Epithelial cell of esophagus (primary cell): ENCODE results near the gene WHAMM.
A peak's percentile ranks its signal among the peaks of the same experiment; 100 is the strongest.

Experiments
- DNase-seq: peaks from one replicate; pipeline ENCODE4 v3.0.0; 2010; ENCODE audit warnings: low read depth
- H3K4me3 ChIP-seq: 2 replicates; pipeline ENCODE4 v1.5.1; 2011; ENCODE audit warnings: mild to moderate bottlenecking, low read length, control low read depth
- TF ChIP-seq, protein P1 (sequence below): IDR thresholded peaks from 2 replicates; pipeline ENCODE4 v1.5.1; 2011; ENCODE audit warnings: low read depth, mild to moderate bottlenecking, low read length, control low read depth, inconsistent platforms; ENCODE audit not compliant: insufficient read depth; ENCODE audit errors: missing control alignments

The WHAMM gene

GRCh38 chr15:82838096-82838735 is 28.8 kb downstream of the WHAMM start:
- TF ChIP-seq, protein P1, sequence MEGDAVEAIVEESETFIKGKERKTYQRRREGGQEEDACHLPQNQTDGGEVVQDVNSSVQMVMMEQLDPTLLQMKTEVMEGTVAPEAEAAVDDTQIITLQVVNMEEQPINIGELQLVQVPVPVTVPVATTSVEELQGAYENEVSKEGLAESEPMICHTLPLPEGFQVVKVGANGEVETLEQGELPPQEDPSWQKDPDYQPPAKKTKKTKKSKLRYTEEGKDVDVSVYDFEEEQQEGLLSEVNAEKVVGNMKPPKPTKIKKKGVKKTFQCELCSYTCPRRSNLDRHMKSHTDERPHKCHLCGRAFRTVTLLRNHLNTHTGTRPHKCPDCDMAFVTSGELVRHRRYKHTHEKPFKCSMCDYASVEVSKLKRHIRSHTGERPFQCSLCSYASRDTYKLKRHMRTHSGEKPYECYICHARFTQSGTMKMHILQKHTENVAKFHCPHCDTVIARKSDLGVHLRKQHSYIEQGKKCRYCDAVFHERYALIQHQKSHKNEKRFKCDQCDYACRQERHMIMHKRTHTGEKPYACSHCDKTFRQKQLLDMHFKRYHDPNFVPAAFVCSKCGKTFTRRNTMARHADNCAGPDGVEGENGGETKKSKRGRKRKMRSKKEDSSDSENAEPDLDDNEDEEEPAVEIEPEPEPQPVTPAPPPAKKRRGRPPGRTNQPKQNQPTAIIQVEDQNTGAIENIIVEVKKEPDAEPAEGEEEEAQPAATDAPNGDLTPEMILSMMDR, result no peak

GRCh38 chr15:82839136-82839535 is 29.7 kb downstream of the WHAMM start:
- no peak for DNase-seq
- H3K4me3 ChIP-seq, result no peak overlapping the region
- TF ChIP-seq, protein P1, result no peak

More at GRCh38 chr15:82838096-82838735, 28.8 kb downstream of the WHAMM start:
- DNase-seq, result no peak
- H3K4me3 ChIP-seq, result no peak overlapping the region

DNA sequence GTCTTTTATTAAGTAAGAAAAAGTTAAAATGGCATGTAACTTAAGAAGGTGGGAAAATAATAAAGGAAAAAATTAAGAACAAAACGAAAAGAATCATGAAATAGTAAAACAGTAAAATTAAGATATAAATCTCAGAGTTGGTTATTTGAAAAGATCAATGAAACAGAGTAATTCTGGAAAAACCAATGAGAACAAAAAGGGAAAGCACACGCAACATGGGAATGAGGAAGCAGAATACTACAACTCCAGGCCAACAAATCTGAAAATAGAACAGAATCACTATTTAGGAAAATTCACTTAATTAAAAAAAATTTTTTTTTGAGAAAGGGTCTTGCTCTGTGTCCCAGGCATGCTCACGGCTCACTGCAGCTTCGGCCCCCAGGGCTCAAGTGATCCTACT is 30.7 kb downstream of the WHAMM start:
- TF ChIP-seq, protein P1, result no peak
- no peak overlapping the region for H3K4me3 ChIP-seq
- DNase-seq, result no peak

DNA sequence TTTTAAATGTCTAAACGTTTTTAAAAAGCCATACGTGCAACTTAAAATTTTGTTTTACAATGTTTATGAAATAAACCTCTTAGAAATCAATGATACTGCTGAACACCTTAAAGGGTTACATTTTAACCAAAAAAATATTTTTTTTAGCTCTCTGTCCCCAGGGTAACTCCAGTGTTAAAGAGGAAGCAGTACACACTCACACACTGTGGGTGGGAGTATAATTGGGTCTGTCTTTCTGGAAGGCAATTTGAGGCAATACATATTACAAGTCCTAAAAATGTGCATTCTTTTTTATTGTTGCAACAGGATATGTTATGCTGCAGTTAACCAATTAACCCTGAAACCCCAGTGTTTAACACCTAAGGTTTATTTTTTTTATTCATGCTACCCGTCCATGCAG is 34.1 kb downstream of the WHAMM start:
- DNase-seq, result no peak
- TF ChIP-seq, protein P1, result no peak

GRCh38 chr15:82845686-82846085 is 36.3 kb downstream of the WHAMM start:
- no peak for DNase-seq
- TF ChIP-seq, protein P1, result no peak
- H3K4me3 ChIP-seq, result no peak overlapping the region

More for the DNA sequence above, 34.1 kb downstream of the WHAMM start:
- H3K4me3 ChIP-seq, result no peak overlapping the region

DNA sequence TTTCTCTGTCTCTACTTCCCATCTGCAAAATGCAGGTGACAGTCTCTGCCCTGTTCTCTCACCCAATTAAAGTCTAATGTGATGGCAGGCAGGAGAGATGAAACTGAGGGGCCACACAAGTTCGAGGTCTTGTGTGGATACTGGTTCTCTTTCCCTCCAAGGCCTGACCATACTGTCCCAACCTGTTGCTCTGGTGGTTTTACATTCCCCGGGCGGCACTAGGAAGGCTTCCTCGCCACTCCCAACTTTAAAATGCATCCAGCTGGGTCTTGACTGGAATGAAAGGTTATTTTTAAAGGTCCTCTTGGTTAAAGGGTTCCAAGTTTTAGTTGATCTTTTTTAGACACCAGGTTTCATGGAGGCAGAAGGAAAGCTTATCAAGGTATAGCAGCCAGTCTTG is 37.2 kb downstream of the WHAMM start:
- DNase-seq, result peak; percentile 8
- TF ChIP-seq, protein P1, result no peak
- H3K4me3 ChIP-seq, result no peak overlapping the region

- H3K4me3 ChIP-seq, result no peak overlapping the region
- no peak for DNase-seq
- TF ChIP-seq, protein P1, result no peak
These were observed 38.3 kb downstream of the WHAMM start for GRCh38 chr15:82847703-82848102.
